Common myeloid progenitor, CD34-positive (primary cell): Measurements from ENCODE around the gene ZFHX2.

ENCODE experiments used
- CTCF ChIA-PET: fragments of 350-600 bp; sonication (Branson Sonifier 250); formaldehyde crosslinking; loops from one replicate; lab custom pipeline; 2021; ENCODE audit warnings: antibody characterized with exemption; lab: Charles Lee
- POLR2A ChIA-PET: fragments of 350-600 bp; sonication (Branson Sonifier 250); formaldehyde crosslinking; loops from one replicate; lab custom pipeline; 2021; ENCODE audit warnings: antibody characterized with exemption; lab: Charles Lee
- DNase-seq, 3 donors: peaks; one replicate each; pipeline versions ENCODE4 v3.0.0 to v3.0.0-alpha.2; 2013
- H3K27ac ChIP-seq, 2 experiments: 1 replicate in 1 of 2; 2 replicates in 1 of 2; pipeline ENCODE4 v1.7.0; 2013; ENCODE audit warnings: inconsistent platforms in 2 of 2, low read length in 2 of 2, mild to moderate bottlenecking in 2 of 2, low read depth in 1 of 2, moderate library complexity in 1 of 2; ENCODE audit not compliant: severe bottlenecking in 2 of 2, insufficient read depth in 1 of 2, poor library complexity in 1 of 2
- H3K27me3 ChIP-seq, 5 experiments: replicated peaks in 2 of 5; 1 replicate in 3 of 5; 2 replicates in 2 of 5; pipeline versions ENCODE4 v1.6.1 to v1.7.0; 2013; ENCODE audit warnings: low read length in 4 of 5, mild to moderate bottlenecking in 2 of 5, moderate library complexity in 2 of 5, inconsistent platforms in 1 of 5; ENCODE audit not compliant: insufficient read depth in 5 of 5, control insufficient read depth in 4 of 5
- H3K36me3 ChIP-seq, 4 experiments: 1 replicate in 2 of 4; 2 replicates in 2 of 4; pipeline versions ENCODE4 v1.6.1 to v1.7.0; 2013; ENCODE audit warnings: low read length in 3 of 4, control low read depth in 1 of 4, mild to moderate bottlenecking in 1 of 4; ENCODE audit not compliant: control insufficient read depth in 4 of 4, insufficient read depth in 4 of 4
- H3K4me1 ChIP-seq, 4 experiments: 1 replicate in 3 of 4; 2 replicates in 1 of 4; pipeline versions ENCODE4 v1.6.1 to v1.7.1; 2013; ENCODE audit warnings: low read length in 3 of 4, mild to moderate bottlenecking in 3 of 4, control low read depth in 1 of 4, inconsistent platforms in 1 of 4, moderate library complexity in 1 of 4; ENCODE audit not compliant: control insufficient read depth in 4 of 4, insufficient read depth in 4 of 4; ENCODE audit errors: control extremely low read depth in 1 of 4
- H3K4me3 ChIP-seq, 7 experiments: 1 replicate in 4 of 7; 2 replicates in 3 of 7; pipeline versions ENCODE4 v1.5.1 to v1.7.0; 2013; ENCODE audit warnings: mild to moderate bottlenecking in 7 of 7, low read length in 6 of 7, moderate library complexity in 6 of 7, inconsistent platforms in 2 of 7, low read depth in 2 of 7, control low read depth in 1 of 7; ENCODE audit not compliant: insufficient read depth in 4 of 7, control insufficient read depth in 1 of 7; ENCODE audit errors: extremely low read depth in 1 of 7
- H3K9me3 ChIP-seq, 5 experiments: 1 replicate in 4 of 5; 2 replicates in 1 of 5; pipeline versions ENCODE4 v1.6.1 to v1.7.1; 2013; ENCODE audit warnings: low read length in 4 of 5, mild to moderate bottlenecking in 2 of 5, inconsistent platforms in 1 of 5, low read depth in 1 of 5, moderate library complexity in 1 of 5; ENCODE audit not compliant: control insufficient read depth in 4 of 5, insufficient read depth in 2 of 5; ENCODE audit errors: control extremely low read depth in 1 of 5
- WGBS: methylation state at CpG from one replicate; pipeline ENCODE4 v1.1.5; 2013; ENCODE audit not compliant: insufficient coverage; 5-methylcytosine and 5-hydroxymethylcytosine counted together

Gene ZFHX2

DNA sequence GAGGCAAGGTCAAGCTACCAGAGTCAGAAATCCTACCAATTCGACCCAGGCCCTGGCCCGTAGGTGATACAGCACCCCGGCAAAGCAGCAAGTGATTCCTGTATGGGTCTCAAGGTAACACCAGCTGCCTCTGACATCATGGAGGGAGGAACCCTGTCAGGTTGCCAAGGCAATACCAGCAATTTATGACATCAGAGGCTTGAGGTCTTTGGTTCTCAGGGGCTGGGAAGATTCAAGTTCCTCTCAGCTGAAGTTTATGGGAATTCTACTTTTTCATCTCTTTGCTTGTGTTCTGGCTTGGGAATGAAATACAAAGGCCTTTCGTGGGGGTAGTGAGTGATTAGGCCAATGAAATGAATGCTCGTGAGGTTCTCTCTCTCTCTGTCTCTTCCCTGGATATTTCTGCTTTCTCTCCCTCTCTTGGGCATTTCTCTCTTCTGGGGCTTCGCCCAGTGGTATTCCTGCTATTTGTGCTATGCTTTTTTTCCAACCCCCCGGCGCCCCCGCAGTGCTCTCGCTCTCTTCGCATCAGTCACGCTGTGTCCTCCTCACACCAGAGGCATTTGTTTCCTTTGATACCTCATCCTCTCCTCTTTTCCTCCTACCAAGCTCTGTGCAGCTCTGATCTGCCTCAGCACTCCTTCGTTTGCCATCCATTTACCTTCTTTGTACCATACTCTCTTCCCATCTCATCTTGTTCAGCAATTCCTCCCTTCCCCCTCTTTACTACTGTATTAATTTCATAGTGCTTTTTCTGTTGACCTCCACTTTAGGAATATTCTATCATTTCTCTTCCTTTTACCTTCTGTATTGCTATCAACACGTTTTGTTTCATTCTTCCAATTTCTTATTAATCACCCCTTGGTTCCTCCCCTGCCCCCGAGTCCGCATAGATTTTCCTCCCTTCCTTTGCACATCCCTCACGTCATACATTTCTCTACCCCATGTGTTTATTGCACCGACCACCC, 2.9 kb downstream of the ZFHX2 start:
- CTCF ChIA-PET: interaction anchor here (1.0 to 4.1 kb wide), 5 partner anchors 9 to 71 kb away, joined by 4 to 23 read pairs (median 12); no protein-coding TSS in a partner anchor
- DNase-seq: peak in 1 of 3 donors; percentile 17
- H3K27me3 ChIP-seq: peaks cover 0 to 18% (median 10%) of the 10 kb centered on the region in 5 experiments
- POLR2A ChIA-PET: no interaction called here
- no peak overlapping the region for H3K4me3 ChIP-seq
- H3K36me3 ChIP-seq: no peaks in the 10 kb centered on the region
- H3K9me3 ChIP-seq: no peaks in the 10 kb centered on the region
- peaks cover 0 to 17% (median 11%) of the 10 kb centered on the region in 4 experiments for H3K4me1 ChIP-seq
- no peak overlapping the region for H3K27ac ChIP-seq
- WGBS: 92% methylated on average over 18 of the region's 18 CpGs

DNA sequence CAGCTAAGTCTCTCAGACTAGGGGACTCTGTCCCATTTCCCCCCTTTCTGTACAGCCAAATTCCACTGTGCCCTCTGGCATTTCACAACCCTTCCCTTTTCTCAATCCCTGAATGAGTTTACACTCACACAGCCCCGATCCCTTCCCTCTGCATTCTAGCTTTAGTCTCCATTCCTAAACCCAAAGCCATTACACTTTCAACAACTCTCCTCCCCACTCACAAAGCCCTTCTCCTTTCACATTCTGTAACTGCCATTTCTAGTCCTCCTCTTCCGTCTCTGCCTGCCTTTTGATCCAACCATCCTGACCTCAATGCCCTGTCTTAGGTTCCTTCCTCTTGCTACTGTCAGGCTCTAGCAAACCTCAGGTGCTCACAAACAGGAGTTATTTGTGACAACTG, 3.6 kb downstream of the ZFHX2 start:
- WGBS: 94% methylated on average over 2 of the region's 2 CpGs
- CTCF ChIA-PET: interaction anchor here (2.8 to 4.1 kb wide), 3 partner anchors 11 to 70 kb away, joined by 11 to 23 read pairs (median 15); no protein-coding TSS in a partner anchor
- peaks cover 0 to 17% (median 11%) of the 10 kb centered on the region in 4 experiments for H3K4me1 ChIP-seq
- H3K27me3 ChIP-seq: peaks cover 0 to 18% (median 10%) of the 10 kb centered on the region in 5 experiments
- no peak overlapping the region for H3K27ac ChIP-seq
- no peak overlapping the region for H3K4me3 ChIP-seq
- H3K36me3 ChIP-seq: no peaks in the 10 kb centered on the region
- no peak for DNase-seq
- no peaks in the 10 kb centered on the region for H3K9me3 ChIP-seq
- POLR2A ChIA-PET: no interaction called here

DNA sequence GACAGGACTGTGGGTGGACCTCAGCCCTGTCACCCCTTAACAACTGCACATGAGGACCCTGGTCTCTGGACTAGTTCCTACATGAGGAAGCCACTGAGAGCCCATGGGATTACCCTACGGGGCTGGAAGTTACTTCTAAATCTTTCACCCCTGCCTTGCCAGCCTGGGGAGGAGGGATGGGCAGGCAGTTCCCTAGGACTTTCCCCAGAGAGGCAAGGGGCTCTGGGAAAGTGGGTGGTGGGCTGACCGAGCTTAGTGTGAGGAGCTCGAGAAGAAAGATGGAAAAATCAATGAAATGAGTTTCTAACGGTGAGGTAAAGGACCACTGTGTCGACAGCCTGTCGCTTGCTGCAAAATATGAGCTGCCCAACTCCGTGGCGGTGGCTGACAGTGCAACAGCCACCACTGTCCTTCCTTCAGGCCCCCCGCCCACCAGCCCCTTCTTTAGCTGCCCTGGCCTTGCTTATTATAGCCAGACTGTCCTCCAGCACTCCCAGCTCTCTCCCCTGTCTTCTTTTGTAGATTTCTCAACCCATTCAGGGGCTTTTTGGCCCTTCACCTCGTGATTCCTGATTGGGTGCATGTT, 5.0 kb downstream of the ZFHX2 start:
- Histone ChIP-seq H3K4me3 (no peak overlapping the region), H3K27me3 (peaks cover 0 to 18% (median 10%) of the 10 kb centered on the region in 5 experiments), H3K36me3 (no peaks in the 10 kb centered on the region), H3K4me1 (peaks cover 0 to 13% (median 9%) of the 10 kb centered on the region in 4 experiments), H3K27ac (no peak overlapping the region), H3K9me3 (no peaks in the 10 kb centered on the region)
- ChIA-PET POLR2A (no interaction called here), CTCF (interaction anchor here (1.5 to 4.1 kb wide), 4 partner anchors 9 to 69 kb away, joined by 4 to 23 read pairs (median 10); no protein-coding TSS in a partner anchor)
- 97% methylated on average over 8 of the region's 10 CpGs for WGBS
- no peak for DNase-seq

- no peak for DNase-seq
These were observed 5.7 kb downstream of the ZFHX2 start for GRCh38 chr14:23545740-23546365.

DNA sequence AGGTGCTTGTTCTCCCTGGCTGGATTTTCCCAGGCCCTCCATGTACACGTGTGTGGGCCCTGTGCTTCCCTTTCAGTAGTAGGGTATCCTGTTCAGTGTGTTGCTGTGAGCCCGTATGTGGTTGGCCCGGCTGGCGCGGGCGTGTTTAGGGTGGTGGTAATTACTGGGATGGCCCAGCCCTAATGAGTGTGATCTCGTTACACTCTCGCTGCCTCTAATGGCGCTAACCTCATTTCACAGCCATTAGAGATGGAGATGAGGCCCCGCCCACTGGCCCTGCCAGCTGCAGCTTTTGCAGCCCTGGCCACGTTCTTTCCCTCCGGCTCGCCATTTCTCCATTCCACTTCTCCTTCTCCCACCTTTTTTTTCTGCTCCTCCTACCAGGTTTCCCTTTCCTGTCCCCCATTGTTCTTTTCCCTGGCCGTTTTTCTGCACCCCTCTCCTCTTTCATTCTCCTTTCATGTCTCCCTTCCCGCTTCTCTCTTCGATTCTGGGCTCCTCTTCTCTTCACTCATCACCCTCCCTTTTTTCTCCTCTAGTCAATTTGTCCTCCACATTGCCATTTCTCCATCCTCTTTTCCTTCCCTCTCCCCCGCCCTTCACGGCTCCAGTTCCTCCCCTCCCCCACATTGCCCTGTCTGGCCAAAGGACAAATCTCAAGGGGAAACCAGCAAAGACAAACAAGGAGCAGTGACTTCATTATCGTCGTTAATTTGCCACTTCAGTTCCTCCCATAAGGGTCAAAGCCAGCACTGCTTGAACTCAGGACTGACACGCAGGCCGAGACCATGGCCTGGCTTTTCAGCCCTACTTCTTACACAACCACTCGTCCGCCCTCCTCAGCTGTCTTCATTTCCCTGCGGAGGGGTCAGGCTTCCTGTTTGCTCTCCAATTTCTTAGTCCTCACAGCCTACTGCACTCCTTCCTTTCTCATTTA, 6.8 kb downstream of the ZFHX2 start:
- Histone ChIP-seq H3K36me3 (no peaks in the 10 kb centered on the region), H3K9me3 (no peaks in the 10 kb centered on the region), H3K4me1 (no peaks in the 10 kb centered on the region), H3K4me3 (no peak overlapping the region), H3K27me3 (peaks cover 0 to 12% (median 0%) of the 10 kb centered on the region in 5 experiments), H3K27ac (no peak overlapping the region)
- CTCF ChIA-PET: interaction anchor here (1.2 to 6.2 kb wide), 2 partner anchors 14 to 18 kb away, joined by 3 to 44 read pairs; no protein-coding TSS in a partner anchor
- DNase-seq: no peak
- POLR2A ChIA-PET: no interaction called here
- WGBS: 86% methylated on average over 22 of the region's 25 CpGs

More at GRCh38 chr14:23545740-23546365, 5.7 kb downstream of the ZFHX2 start:
- ChIA-PET CTCF (interaction anchor here (1.5 to 3.3 kb wide), 3 partner anchors 8 to 63 kb away, joined by 4 to 15 read pairs (median 4); no protein-coding TSS in a partner anchor), POLR2A (no interaction called here)
- peaks cover 0 to 18% (median 10%) of the 10 kb centered on the region in 5 experiments for H3K27me3 ChIP-seq
- H3K4me1 ChIP-seq: peaks cover 0 to 10% (median 5%) of the 10 kb centered on the region in 4 experiments
- 97% methylated on average over 4 of the region's 4 CpGs for WGBS
- no peaks in the 10 kb centered on the region for H3K9me3 ChIP-seq
- no peak overlapping the region for H3K27ac ChIP-seq
- no peak overlapping the region for H3K4me3 ChIP-seq
- H3K36me3 ChIP-seq: no peaks in the 10 kb centered on the region

DNA sequence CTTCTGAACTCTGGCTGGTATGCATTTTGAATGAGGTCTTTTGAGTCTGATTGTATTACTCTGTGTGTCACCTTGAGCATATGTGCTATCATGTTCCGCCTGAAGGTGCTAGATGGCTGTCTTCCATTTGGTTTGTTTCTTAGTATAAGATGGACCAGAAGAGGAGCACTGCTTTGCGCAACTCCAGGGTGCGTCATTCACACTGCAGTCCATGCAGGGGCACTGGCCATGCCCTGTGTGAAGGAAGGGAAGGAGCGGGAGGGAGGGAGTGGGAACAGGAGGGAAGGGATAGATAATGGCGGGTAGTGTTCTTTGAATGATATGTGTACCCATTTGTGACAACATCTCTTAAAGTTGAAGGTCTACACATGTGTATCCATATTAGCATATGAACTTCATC, 8.2 kb downstream of the ZFHX2 start:
- 98% methylated on average over 4 of the region's 5 CpGs for WGBS
- Histone ChIP-seq H3K27ac (no peak overlapping the region), H3K4me3 (no peak overlapping the region), H3K27me3 (peaks cover 0 to 3% (median 0%) of the 10 kb centered on the region in 5 experiments), H3K4me1 (no peaks in the 10 kb centered on the region), H3K9me3 (no peaks in the 10 kb centered on the region), H3K36me3 (no peaks in the 10 kb centered on the region)
- DNase-seq: no peak
- ChIA-PET POLR2A (no interaction called here), CTCF (interaction anchor here (0.8 to 7.9 kb wide), 4 partner anchors 13 to 65 kb away, joined by 3 to 134 read pairs (median 70); no protein-coding TSS in a partner anchor)
